Fibroblast of mammary gland (primary cell): ENCODE results near the gene FKBP2.

Experiments
- DNase-seq: peaks from one replicate; pipeline ENCODE4 v3.0.0-alpha.2; 2010; ENCODE audit warnings: low read depth
- H3K4me3 ChIP-seq: 2 replicates; pipeline ENCODE4 v1.5.1; 2011; ENCODE audit warnings: low read depth, mild to moderate bottlenecking, low read length, moderate library complexity; ENCODE audit not compliant: control insufficient read depth
- TF ChIP-seq, protein P1 (sequence below): conservative IDR thresholded peaks from 2 replicates; pipeline ENCODE4 v1.5.1; 2011; ENCODE audit warnings: low read depth, low read length, inconsistent platforms; ENCODE audit not compliant: control insufficient read depth, insufficient read depth

Gene FKBP2

GRCh38 chr11:64264371-64264852, 23.5 kb downstream of the FKBP2 start:
- DNase-seq = no peak
- TF ChIP-seq, protein P1, sequence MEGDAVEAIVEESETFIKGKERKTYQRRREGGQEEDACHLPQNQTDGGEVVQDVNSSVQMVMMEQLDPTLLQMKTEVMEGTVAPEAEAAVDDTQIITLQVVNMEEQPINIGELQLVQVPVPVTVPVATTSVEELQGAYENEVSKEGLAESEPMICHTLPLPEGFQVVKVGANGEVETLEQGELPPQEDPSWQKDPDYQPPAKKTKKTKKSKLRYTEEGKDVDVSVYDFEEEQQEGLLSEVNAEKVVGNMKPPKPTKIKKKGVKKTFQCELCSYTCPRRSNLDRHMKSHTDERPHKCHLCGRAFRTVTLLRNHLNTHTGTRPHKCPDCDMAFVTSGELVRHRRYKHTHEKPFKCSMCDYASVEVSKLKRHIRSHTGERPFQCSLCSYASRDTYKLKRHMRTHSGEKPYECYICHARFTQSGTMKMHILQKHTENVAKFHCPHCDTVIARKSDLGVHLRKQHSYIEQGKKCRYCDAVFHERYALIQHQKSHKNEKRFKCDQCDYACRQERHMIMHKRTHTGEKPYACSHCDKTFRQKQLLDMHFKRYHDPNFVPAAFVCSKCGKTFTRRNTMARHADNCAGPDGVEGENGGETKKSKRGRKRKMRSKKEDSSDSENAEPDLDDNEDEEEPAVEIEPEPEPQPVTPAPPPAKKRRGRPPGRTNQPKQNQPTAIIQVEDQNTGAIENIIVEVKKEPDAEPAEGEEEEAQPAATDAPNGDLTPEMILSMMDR = no peak
- H3K4me3 ChIP-seq = no peak overlapping the region

DNA sequence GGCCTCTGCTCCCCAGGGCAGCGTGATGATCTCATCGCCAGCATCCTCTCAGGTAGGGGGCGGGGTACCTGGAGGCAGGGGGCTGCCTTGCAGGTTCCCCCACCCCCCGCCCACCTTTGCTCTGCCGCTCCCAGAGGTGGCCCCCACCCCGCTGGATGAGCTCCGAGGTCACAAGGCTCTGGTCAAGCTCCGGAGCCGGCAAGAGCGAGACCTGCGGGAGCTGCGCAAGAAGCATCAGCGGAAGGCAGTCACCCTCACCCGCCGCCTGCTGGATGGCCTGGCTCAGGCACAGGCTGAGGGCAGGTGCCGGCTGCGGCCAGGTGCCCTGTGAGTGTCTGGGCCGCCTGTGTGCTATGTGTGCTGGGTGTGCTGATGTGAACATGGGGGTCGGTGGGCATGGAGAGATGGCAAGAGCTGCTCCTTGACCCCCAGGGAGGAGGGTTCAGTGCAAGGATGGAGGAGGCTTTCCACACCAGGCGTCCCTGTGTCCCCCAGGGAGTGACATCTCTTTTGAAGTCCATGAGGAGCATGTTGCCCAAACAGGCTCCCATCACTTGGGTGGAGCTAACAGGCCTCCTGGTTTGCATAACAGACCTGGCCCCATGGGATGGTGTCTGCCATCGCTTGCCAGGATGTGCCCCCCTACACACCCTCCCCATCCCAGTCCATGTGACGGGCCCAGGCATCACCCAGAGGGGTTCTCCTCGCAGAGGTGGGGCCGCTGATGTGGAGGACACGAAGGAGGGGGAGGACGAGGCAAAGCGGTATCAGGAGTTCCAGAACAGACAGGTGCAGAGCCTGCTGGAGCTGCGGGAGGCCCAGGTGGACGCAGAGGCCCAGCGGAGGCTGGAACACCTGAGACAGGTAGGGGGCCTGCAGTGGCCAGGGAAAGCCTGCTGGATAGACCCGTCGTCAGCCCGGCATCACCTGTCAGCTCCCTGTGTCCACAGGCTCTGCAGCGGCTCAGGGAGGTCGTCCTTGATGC, 24.6 kb downstream of the FKBP2 start:
- no peak for DNase-seq
- no peak overlapping the region for H3K4me3 ChIP-seq
- TF ChIP-seq, protein P1 = no peak

- no peak overlapping the region for H3K4me3 ChIP-seq
- DNase-seq = peak; percentile 68
- TF ChIP-seq, protein P1 = no peak
Observed at GRCh38 chr11:64266339-64266738, 25.4 kb downstream of the FKBP2 start.

- H3K4me3 ChIP-seq = no peak overlapping the region
- DNase-seq = peak; percentile 28
- TF ChIP-seq, protein P1 = no peak
Observed at GRCh38 chr11:64267207-64267945, 26.5 kb downstream of the FKBP2 start.

- TF ChIP-seq, protein P1 = no peak
- H3K4me3 ChIP-seq = peak overlapping the region; percentile 57
- DNase-seq = no peak
Observed at GRCh38 chr11:64268025-64268892, 27.4 kb downstream of the FKBP2 start.
